ENCODE data around the gene GPR107.

GPR107 gene

DNA sequence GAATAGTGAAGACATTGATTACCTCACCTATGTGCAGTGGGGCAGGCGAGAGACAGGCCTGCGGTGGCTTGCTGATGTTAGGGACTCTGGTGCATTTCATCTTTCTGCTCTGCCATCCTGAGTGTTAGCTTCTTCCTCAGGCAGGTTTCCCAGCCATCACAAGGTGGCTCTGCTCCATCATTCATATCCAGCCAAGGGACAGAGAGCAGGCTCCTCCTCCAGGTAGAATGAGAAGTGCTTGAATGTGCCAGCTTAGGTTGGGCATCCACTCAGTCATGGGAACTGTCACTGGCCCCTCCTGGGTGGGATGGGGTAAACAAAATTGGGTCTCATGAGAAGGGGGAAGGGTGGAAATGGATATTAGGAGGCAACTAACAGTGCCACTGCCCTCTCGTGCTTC is 24.8 kb downstream of the GPR107 start:
- TF ChIP-seq, protein P1, sequence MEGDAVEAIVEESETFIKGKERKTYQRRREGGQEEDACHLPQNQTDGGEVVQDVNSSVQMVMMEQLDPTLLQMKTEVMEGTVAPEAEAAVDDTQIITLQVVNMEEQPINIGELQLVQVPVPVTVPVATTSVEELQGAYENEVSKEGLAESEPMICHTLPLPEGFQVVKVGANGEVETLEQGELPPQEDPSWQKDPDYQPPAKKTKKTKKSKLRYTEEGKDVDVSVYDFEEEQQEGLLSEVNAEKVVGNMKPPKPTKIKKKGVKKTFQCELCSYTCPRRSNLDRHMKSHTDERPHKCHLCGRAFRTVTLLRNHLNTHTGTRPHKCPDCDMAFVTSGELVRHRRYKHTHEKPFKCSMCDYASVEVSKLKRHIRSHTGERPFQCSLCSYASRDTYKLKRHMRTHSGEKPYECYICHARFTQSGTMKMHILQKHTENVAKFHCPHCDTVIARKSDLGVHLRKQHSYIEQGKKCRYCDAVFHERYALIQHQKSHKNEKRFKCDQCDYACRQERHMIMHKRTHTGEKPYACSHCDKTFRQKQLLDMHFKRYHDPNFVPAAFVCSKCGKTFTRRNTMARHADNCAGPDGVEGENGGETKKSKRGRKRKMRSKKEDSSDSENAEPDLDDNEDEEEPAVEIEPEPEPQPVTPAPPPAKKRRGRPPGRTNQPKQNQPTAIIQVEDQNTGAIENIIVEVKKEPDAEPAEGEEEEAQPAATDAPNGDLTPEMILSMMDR (IDR thresholded peaks at IDR 0.05; ENCODE audit: insufficient read depth, low read depth, low read length, missing control alignments) = no peak

DNA sequence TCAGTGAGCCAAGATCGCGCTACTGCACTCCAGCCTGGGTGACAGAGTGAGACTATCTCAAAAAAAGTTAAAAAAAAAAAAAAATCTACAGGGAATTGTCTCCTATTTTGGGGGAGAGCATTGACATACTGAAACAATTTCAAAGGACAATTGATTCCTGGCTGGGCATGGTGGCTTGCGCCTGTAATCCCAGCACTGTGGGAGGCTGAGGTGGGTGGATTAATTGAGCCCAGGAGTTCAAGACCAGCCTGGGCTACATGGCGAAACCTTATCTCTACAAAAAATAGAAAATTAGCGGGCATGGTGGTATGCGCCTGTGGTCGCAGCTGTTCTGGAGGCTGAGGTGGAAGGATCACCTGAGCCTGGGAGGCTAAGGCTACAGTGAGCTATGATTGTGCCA is 30.6 kb downstream of the GPR107 start:
- no peak for DNase-seq (ENCODE audit: low read depth)
- TF ChIP-seq, protein P1 (IDR thresholded peaks at IDR 0.05; ENCODE audit: insufficient read depth, low read depth, low read length, missing control alignments) = no peak
- H3K4me3 ChIP-seq (ENCODE audit: low read length) = no peak overlapping the region

More for the DNA sequence above, 24.8 kb downstream of the GPR107 start:
- no peak for DNase-seq (ENCODE audit: low read depth)
- no peak overlapping the region for H3K4me3 ChIP-seq (ENCODE audit: low read length)

DNA sequence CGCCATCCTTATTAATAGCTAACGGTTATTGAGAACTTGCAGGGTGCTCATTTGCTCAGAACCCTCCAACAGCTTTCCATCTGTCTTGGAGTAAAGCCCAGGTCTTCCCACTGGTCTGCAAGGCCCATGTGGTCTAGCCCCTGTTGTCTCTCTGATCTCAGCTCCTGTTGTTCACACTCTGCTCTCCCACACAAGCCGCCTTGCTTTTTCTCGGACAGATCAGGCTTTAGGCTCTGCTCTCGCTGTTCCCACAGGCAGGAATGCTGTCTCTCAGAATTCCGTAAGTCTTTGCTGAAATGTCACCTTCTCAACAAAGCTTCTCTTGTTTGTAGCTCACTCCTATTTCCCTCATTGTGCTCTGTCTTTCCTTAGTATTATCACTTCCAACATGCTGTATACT is 34.3 kb downstream of the GPR107 start:
- no peak overlapping the region for H3K4me3 ChIP-seq (ENCODE audit: low read length)
- no peak for DNase-seq (ENCODE audit: low read depth)
- TF ChIP-seq, protein P1 (IDR thresholded peaks at IDR 0.05; ENCODE audit: insufficient read depth, low read depth, low read length, missing control alignments) = no peak

DNA sequence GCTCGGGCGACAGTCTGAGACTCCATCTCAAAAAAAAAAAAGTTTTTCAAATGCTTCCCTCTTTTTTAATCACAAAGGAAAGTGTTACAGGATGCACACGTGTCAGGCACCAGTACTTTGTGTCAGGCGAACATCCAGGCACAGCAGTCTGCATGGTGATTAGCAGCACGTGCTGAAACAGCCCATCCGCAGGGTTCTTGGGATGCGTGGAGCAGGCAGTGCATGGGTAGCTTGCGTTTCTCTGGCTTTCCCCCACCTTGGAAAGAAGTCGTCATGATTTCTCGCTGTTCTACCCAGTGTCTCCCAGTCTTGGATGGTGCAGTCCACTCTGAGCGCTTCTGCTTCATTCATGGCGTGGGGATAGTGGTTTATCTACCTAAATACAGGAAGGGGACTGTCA is 35.4 kb downstream of the GPR107 start:
- H3K4me3 ChIP-seq (ENCODE audit: low read length) = no peak overlapping the region
- no peak for DNase-seq (ENCODE audit: low read depth)

DNA sequence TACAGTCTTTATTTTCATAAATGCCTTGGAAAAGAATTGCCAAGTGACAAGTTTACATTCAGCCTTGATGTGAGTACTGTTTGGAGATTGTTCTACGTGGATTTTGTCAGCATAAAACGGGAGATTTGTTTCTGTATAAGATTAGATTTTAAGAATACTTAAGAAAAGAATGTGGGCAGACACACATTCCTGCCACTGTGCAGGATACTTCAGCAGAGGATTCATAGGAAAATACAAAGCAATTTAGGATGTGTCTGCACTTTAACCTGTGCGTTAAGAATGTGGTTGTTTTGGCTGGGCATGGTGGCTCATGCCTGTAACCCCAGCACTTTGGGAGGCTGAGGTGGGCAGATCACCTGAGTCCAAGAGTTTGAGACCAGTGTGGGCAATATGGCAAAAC is 37.2 kb downstream of the GPR107 start:
- no peak for DNase-seq (ENCODE audit: low read depth)
- TF ChIP-seq, protein P1 (IDR thresholded peaks at IDR 0.05; ENCODE audit: insufficient read depth, low read depth, low read length, missing control alignments) = no peak
- H3K4me3 ChIP-seq (ENCODE audit: low read length) = no peak overlapping the region

More for the DNA sequence above, 35.4 kb downstream of the GPR107 start:
- TF ChIP-seq, protein P1 (IDR thresholded peaks at IDR 0.05; ENCODE audit: insufficient read depth, low read depth, low read length, missing control alignments) = no peak

DNA sequence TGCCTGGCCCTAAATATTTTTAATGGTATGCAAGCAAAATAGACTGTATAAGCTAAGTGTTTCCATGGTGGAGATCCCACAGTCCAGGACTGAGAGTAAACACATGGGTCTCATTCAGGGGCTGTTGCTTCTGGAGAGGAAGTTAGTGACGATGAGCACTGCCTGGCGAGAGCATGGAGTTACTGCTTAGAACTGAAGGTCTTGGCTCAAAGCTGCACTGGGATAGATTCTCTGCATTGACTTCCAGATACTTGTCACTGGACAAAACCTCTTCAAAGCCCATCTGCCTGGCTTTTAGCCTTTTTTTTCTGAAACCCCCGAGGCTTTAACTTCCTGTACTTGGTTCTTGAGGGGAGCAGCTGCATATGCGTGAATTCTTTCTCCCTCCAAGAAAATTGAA is 39.2 kb downstream of the GPR107 start:
- no peak overlapping the region for H3K4me3 ChIP-seq (ENCODE audit: low read length)
- TF ChIP-seq, protein P1 (IDR thresholded peaks at IDR 0.05; ENCODE audit: insufficient read depth, low read depth, low read length, missing control alignments) = no peak
- DNase-seq (ENCODE audit: low read depth) = no peak

DNA sequence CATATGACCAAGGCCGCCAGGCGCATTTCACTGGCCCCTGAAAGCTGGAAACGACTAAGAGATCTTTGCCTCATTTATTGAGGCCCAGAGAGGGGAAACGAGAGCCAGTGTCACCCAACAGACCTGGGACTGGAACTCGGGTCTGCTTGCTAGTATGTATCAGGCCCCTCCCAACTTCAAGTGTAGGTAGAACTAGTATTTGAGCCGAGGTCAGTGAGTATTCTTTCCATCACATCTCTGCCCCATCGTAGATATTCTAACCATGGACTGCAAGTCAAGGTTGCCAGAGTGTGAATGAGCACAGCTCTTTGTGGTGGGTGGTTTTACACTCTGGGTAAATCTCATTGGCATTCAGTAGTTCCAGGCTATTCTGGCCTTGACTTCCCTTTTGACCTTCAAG is 42.2 kb downstream of the GPR107 start:
- no peak for DNase-seq (ENCODE audit: low read depth)
- TF ChIP-seq, protein P1 (IDR thresholded peaks at IDR 0.05; ENCODE audit: insufficient read depth, low read depth, low read length, missing control alignments) = no peak
- no peak overlapping the region for H3K4me3 ChIP-seq (ENCODE audit: low read length)
